Measurements from ENCODE around the gene HOXC12.

The HOXC12 gene

GRCh38 chr12:53965281-53966084, 10.8 kb downstream of the HOXC12 start:
- H3K4me3 ChIP-seq (ENCODE audit: control insufficient read depth, low read depth, low read length) = no peak overlapping the region
- no peak for TF ChIP-seq CTCF (conservative IDR thresholded peaks at IDR 0.05; ENCODE audit: control insufficient read depth, insufficient read depth, low read depth, low read length)
- DNase-seq (ENCODE audit: low read depth) = no peak

- DNase-seq (ENCODE audit: low read depth) = no peak
- H3K4me3 ChIP-seq (ENCODE audit: control insufficient read depth, low read depth, low read length) = no peak overlapping the region
- TF ChIP-seq CTCF (conservative IDR thresholded peaks at IDR 0.05; ENCODE audit: control insufficient read depth, insufficient read depth, low read depth, low read length) = no peak
These were observed 11.3 kb downstream of the HOXC12 start for GRCh38 chr12:53966085-53966384.

- DNase-seq (ENCODE audit: low read depth) = no peak
- TF ChIP-seq CTCF (conservative IDR thresholded peaks at IDR 0.05; ENCODE audit: control insufficient read depth, insufficient read depth, low read depth, low read length) = no peak
- no peak overlapping the region for H3K4me3 ChIP-seq (ENCODE audit: control insufficient read depth, low read depth, low read length)
These were observed 11.9 kb downstream of the HOXC12 start for GRCh38 chr12:53966385-53967133.

GRCh38 chr12:53967421-53967925, 12.8 kb downstream of the HOXC12 start:
- TF ChIP-seq CTCF (conservative IDR thresholded peaks at IDR 0.05; ENCODE audit: control insufficient read depth, insufficient read depth, low read depth, low read length) = no peak
- no peak overlapping the region for H3K4me3 ChIP-seq (ENCODE audit: control insufficient read depth, low read depth, low read length)
- no peak for DNase-seq (ENCODE audit: low read depth)

- TF ChIP-seq CTCF (conservative IDR thresholded peaks at IDR 0.05; ENCODE audit: control insufficient read depth, insufficient read depth, low read depth, low read length) = no peak
- H3K4me3 ChIP-seq (ENCODE audit: control insufficient read depth, low read depth, low read length) = no peak overlapping the region
- no peak for DNase-seq (ENCODE audit: low read depth)
These were observed 13.8 kb downstream of the HOXC12 start for GRCh38 chr12:53968214-53969127.

GRCh38 chr12:53969588-53970259, 15.0 kb downstream of the HOXC12 start:
- TF ChIP-seq CTCF (conservative IDR thresholded peaks at IDR 0.05; ENCODE audit: control insufficient read depth, insufficient read depth, low read depth, low read length) = no peak
- no peak overlapping the region for H3K4me3 ChIP-seq (ENCODE audit: control insufficient read depth, low read depth, low read length)
- no peak for DNase-seq (ENCODE audit: low read depth)

Data from fibroblast of mammary gland (primary cell).